WI38 (cell line): ENCODE measurements around the gene STRA8.

Experiments used
- H3K4me3 ChIP-seq: 2 replicates; pipeline ENCODE4 v1.5.1; 2011; ENCODE audit warnings: low read depth, mild to moderate bottlenecking, control low read depth, low read length
- CTCF ChIP-seq: IDR thresholded peaks from 2 replicates; pipeline ENCODE4 v1.5.1; 2012; ENCODE audit warnings: low read depth, mild to moderate bottlenecking, control low read depth, low read length

Gene STRA8

GRCh38 chr7:135260470-135260869, 26.8 kb downstream of the STRA8 start:
- TF ChIP-seq CTCF, result no peak
- no peak overlapping the region for H3K4me3 ChIP-seq

GRCh38 chr7:135260930-135261721, 27.5 kb downstream of the STRA8 start:
- TF ChIP-seq CTCF, result no peak

GRCh38 chr7:135262623-135263320, 29.1 kb downstream of the STRA8 start:
- no peak for TF ChIP-seq CTCF
- no peak overlapping the region for H3K4me3 ChIP-seq

More at GRCh38 chr7:135260930-135261721, 27.5 kb downstream of the STRA8 start:
- H3K4me3 ChIP-seq, result no peak overlapping the region

- H3K4me3 ChIP-seq, result no peak overlapping the region
- TF ChIP-seq CTCF, result no peak
Observed at GRCh38 chr7:135263321-135263970, 29.8 kb downstream of the STRA8 start.

GRCh38 chr7:135265637-135266036, 32.0 kb downstream of the STRA8 start:
- TF ChIP-seq CTCF, result no peak
- no peak overlapping the region for H3K4me3 ChIP-seq

- no peak overlapping the region for H3K4me3 ChIP-seq
- no peak for TF ChIP-seq CTCF
Observed at GRCh38 chr7:135269921-135270320, 36.3 kb downstream of the STRA8 start.
